HG02642 (cell line): ENCODE results near the gene ABTB2.

Source experiments
- ATAC-seq: cut with Tn5 transposase; IDR thresholded peaks from one replicate; pipeline ENCODE4 v1.9.1; 2021; ENCODE audit warnings: mild to moderate bottlenecking; ENCODE audit not compliant: unreplicated experiment, poor library complexity

ABTB2 gene

DNA sequence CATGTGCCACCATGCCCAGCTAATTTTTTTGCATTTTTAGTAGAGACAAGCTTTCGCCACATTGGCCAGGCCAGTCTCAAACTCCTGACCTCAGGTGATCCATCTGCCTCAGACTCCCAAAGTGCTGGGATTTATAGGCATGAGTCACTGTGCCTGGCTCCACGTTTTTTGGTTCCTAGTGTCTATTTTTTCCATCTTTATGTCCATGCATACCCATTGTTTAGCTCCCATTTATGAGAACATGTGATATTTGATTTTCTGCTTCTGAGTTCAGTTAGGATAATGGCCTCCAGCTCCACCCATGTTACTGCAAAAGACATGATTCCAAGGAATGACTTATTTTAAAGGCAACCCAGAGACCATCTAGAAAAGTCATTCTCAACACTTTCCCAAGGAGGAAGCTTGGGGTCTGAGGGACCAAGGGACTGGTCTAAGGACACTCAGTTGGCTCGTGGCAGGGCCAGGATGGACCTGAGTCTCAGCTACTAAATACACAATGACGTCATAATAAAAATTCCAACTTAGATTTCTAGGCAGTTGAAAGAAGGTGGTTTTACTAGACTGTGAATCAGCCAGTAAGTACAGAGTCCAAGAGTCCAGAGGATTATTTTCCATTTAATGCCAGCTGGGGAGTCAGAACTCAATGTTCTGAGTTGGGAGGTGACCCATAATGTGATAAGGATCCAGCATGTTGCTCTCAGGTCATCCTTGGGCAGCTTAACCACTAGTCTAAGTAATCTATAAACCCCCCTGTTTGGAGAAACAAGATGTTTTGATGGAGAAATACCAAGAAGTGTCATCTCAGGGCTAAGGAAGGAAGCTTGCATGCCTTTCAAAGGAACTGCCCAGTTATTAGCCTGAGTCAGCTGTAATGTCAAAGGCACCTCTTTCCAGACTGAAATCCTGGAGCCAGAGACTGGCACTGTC, 39.4 kb downstream of the ABTB2 start:
- ATAC-seq, result no peak

- ATAC-seq, result no peak
Observed at GRCh38 chr11:34317666-34318065, 40.1 kb downstream of the ABTB2 start.

DNA sequence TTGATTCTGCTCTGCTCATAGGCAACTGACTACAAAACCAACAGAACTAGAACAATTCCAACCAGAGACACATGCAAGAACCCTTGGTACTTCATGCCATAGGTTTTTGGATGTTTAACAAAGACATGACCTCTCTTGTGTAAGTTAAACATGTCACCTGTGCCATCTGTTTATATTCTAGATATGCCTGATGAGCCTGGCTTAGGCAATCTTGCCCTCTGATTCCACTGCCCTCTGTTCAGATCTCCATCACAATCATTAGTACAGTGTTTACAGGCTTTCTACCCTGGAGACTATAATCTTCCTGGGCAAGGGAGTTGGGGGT, 40.8 kb downstream of the ABTB2 start:
- ATAC-seq, result no peak

GRCh38 chr11:34316347-34317035, 41.3 kb downstream of the ABTB2 start:
- ATAC-seq, result peak; percentile 31

GRCh38 chr11:34315394-34315793, 42.4 kb downstream of the ABTB2 start:
- no peak for ATAC-seq

GRCh38 chr11:34314936-34315335, 42.9 kb downstream of the ABTB2 start:
- ATAC-seq, result no peak

DNA sequence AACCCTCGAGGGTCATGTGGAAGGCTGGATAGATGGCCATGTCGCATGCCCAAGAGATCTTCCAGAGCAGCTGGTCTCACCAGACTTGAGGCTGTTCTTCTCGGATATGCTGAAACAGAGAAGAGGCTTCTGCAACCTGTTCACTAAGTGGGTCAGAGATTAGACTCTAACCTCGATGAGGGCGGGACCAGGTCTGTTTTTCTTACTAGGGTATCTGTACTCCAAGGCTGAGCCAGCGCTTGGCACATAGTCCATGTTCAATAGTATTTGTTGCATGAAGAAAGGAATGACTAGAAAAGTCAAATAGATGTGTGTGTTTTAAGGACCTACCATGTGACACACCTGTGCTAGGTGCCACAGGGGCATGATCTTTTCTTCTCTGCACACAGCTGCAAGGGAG, 43.6 kb downstream of the ABTB2 start:
- no peak for ATAC-seq

DNA sequence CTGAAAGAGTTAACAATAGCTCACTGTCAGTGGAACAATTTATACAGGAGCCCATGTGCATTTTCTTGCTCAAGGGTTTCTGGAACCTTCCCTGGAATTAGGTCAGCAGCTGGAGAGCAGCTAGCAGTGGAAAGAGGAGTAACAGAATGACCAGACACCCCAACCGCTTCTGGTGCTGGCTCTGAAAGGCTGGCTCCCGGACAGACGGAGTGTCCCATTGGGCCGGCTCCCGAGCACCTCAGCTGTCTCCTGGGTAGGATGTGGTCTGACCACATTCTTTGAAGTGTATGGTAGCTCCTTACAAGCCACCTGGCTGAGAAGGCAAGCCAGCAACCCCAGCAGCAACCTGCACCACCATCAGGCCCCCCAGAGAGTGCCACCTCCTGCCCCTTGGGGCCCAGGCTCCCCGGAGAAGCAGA, 44.7 kb downstream of the ABTB2 start:
- ATAC-seq, result peak; percentile 89

DNA sequence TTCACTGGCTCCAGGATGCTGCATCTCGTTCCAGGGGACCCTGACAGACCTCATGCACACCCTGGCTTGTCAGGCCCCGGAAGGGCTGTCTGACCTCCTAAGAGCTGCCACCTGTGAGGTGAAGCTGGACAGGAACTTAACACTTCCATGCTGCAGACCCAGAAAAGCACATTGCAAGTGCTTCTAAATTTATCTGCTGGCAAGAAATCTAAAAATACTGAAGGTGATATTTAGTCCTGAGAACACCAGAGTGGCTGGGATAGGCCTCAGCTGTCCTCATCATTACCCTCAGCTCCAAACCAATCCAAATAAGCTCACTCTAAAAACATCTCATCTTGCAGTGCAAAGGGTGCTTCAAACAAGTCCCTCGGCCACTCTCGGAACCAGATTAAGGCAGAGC, 46.7 kb downstream of the ABTB2 start:
- ATAC-seq, result no peak

GRCh38 chr11:34309965-34310364, 47.8 kb downstream of the ABTB2 start:
- no peak for ATAC-seq

- no peak for ATAC-seq
Observed at GRCh38 chr11:34308913-34309585, 48.8 kb downstream of the ABTB2 start.

DNA sequence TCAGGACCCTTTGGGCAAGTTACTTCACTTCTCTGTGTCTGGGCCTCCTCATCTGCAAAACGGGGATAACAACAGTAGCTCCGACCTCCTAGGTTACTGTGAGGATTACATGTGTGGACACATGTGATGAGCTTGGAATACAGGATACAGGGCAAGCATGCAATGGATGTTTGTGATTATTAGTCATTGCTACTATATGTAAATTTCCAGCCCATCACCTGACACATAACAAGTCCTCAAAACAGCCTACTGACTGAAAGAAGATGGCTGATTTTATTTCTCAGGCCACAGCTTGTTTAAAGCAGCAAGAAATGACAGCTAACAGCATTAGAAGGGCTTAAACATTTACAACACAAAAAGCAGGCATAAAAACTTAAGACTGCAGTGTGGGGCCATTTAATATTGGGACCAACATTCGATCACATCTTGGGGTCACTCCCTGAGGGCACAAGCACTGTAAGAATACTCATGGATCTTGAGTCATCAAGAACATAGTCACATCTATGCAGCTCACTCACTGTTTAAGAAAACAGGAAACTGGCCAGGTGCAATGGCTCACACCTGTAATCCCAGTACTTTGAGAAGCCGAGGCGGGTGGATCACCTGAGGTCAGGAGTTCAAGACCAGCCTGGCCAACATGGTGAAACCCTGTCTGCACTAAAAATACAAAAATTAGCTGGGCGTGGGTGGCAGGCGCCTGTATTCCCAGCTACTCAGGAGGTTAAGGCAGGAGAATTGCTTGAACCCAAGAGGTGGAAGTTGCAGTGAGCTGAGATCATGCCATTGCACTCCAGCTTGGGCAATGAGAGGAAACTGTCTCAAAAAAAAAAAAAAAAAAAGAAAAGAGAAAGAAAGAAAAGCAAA, 49.5 kb downstream of the ABTB2 start:
- ATAC-seq, result no peak

GRCh38 chr11:34305780-34306179, 52.0 kb downstream of the ABTB2 start:
- no peak for ATAC-seq

- ATAC-seq, result no peak
Observed at GRCh38 chr11:34305193-34305592, 52.6 kb downstream of the ABTB2 start.

GRCh38 chr11:34303028-34303570, 54.7 kb downstream of the ABTB2 start:
- ATAC-seq, result peak; percentile 6

- ATAC-seq, result peak; percentile 73
Observed at GRCh38 chr11:34302046-34302921, 55.5 kb downstream of the ABTB2 start.

DNA sequence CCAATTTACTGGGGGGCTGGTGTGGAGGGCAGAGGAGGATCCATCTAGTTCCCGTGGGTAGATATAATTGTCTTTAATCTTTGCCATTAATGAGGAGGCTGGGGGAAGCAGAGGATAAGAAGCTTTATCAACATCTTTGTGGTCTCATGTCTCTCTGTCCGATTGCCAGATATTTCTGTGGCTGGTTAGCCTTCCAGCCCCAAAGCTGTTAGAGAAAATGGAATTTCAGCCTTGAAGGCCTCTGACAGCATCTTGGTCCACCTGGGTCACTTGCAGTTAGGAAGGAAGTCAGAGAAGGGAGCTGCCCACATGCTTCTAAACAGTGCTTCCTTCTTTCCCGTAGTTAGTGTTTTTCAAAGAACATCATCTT, 56.9 kb downstream of the ABTB2 start:
- no peak for ATAC-seq

DNA sequence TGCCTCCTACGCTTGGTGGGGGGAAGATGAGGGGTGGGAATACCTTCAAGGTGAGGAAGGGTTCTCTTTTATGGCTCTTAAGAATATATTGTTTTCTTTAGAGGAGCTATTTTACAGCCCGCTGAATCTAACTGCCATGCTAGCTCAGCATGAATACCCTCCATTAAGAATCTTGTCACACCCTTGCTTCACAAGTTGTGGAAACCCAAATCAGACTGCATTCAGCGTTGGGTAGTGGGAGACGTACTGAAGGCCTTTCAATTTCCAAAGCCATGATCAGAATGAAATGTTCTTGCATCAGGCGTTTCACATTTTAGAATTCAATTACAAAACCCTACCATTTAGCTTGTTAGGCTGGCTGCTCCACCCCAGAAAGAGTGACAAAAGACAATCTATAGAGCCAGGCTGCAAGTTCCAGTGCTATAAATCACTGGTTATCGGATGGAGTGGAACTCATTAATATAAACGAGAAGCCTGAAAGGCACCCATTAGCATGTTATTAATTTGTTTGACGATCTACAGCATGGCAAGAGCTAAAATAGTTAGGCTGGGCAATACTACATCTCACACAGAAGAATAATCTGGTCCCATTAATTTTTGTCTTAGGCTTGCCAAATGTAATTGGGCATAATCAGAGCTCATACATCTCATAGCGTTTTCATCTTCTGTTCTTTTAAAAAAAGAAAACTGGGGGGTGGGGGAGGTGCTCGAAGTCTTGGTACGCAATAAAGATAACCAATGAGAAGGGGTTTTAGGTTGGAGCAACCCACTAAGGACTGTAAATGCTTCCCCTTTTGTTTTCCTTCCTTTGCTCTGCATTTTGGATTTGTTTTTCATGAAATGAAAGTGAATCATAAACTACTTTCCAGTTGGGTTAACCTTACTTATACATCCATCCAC, 57.5 kb downstream of the ABTB2 start:
- ATAC-seq, result no peak
